GM19324 (cell line): ENCODE measurements around the gene ANKRD29.
"Not testable (repeated sequence)": the region's sequence is repeated elsewhere in the genome, so short reads cannot be mapped to it uniquely, and the experiment has no call there.

Source experiments
- ATAC-seq: cut with Tn5 transposase; IDR thresholded peaks from one replicate; pipeline ENCODE4 v1.9.1; 2021; ENCODE audit warnings: mild to moderate bottlenecking, moderate library complexity; ENCODE audit not compliant: unreplicated experiment, low FRiP score

ANKRD29 gene

GRCh38 chr18:23568281-23569138 lies 94.2 kb downstream of the ANKRD29 start:
- ATAC-seq, result no peak

DNA sequence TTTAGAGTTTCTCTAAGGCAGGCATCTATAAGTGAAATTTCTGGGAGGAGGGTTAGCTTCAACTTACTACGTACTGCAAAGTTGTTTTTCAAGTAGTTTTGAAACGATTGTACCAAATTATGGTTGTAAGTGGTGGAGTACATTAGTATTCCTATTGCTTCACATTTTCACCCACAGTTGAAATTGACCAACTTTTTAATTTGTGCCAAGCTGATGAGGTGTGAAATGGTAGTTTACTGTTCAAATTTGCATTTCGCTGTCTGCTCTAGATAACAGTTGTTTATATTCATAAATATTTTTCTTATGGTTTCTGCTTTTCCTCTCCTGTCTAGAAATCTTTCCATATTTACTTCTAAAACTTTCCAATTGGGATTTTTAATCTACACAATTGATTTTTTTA lies 95.0 kb downstream of the ANKRD29 start:
- ATAC-seq, result no peak

DNA sequence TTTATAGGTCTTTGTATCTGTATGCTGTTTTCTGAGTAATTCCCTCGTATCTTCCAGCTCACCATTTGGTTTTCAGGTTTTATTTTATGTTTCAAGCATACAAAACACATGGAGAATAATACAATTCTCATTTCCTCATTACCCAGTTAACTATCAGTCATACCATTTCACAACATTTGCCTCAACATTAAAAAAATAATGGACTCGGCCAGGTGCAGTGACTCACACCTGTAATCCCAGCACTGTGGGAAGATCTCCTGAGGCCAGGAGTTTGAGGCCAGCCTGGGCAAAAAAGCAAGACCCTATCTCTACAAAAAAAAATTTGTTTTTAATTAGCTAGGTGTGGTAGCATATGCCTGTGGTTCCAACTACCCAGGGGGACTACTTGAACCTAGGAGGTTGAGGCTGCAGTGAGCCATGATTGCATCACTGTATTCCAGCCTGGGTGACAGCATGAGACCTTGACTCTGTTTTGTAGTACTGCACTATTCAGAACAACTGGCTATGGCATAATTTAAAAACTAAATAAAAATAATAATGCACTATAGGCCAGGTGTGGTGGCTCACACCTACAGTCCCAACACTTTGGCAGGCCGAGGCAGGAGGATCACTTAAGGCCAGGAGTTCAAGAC lies 96.7 kb downstream of the ANKRD29 start:
- no peak for ATAC-seq

DNA sequence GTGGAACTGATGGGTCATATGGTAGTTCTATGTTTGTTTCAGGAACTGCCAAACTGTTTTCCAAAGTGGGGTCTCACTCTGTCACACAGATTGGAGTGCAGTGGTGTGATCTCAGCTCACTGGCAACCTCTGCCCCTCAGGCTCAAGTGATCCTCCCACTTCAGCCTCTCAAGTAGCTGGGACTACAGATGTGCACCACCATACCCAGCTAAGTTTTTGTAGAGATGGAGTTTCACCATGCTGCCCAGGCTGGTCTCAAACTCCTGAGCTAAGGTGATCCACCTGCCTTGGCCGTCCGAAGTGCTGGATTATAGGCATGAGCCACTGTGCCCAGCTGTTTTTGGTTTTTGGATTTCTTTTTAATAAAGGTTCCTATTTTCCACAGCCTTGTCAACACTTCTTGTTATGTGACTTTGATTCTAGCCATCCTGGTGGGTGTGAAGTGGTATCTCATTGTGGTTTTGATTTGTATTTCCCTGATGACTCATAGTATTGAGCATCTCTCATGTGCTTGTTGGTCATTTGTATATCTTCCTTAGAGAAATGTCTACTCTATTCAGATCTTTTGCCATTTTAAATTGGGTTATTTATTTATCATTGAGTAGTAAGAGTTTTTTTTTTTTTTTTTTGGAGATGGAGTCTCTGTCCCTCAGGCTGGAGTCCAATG lies 99.2 kb downstream of the ANKRD29 start:
- no peak for ATAC-seq

GRCh38 chr18:23560186-23560585 lies 102.5 kb downstream of the ANKRD29 start:
- no peak for ATAC-seq

DNA sequence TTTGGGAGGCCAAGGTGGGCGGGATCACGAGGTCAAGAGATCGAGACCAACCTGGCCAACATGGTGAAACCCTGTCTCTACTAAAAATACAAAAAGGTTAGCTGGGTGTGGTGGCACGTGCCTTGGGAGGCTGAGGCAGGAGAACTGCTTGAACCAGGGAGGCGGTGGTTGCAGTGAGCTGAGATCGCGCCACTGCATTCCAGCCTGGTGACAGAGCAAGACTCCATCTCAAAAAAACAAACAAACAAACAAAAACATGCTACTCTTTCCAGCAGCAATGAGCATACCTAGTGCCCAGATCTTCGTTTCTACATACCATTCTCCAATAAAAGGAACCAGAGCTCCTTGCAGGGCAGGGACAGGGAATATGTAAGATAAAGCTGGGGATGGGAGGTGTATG lies 105.2 kb downstream of the ANKRD29 start:
- ATAC-seq, result not testable (repeated sequence)

DNA sequence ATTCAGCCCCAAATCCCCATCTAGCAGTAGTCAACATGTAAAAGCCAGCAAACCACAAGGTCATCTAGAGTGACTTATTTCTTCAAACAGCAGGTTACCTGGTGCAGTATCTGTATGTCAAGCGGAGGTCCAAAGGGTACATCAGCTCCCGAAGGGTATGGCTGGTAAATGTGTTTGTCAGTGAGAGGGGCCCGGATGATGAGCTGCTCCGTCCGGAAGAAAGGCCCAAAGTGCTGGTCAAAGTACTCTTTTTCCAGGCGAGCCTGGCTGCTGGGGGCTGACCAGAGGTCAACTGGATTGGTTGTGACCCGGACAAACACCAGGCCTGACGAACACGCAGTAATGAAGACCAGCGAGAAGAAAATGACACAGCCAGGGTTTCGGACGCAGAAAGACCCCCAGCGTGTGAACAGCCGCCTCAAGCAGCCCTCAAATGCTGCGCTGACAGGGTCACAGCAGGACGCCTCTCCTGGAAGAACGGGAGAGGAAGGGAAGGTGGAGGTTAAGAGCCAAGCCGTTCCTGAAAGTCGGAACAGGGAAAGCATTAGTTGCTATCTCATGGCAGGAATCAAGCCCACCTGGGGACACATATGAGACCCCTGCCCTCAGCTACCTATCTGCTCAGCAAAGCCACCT lies 106.4 kb downstream of the ANKRD29 start:
- ATAC-seq, result no peak

GRCh38 chr18:23553887-23554286 lies 108.8 kb downstream of the ANKRD29 start:
- ATAC-seq, result no peak

GRCh38 chr18:23552505-23552904 lies 110.2 kb downstream of the ANKRD29 start:
- no peak for ATAC-seq

DNA sequence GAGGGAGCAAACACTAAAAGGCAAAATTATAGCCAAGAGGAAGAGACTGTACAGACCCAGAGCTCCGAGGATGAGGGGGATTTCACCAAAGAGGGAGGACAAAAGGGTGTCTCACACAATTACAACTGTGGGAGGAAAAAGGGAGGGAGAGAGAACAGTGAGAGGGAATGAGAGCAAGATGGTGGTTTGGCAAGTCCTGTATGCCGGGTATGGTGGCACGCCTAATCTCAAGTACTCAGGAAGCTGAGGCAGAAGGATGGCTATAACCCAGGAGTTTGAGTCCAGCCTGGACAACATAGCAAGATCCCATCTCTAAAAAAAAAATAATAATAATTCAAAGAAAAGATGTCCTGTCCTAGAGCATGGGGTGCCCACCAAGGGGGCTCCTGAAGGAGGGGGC lies 110.7 kb downstream of the ANKRD29 start:
- no peak for ATAC-seq

GRCh38 chr18:23550898-23551297 lies 111.8 kb downstream of the ANKRD29 start:
- ATAC-seq, result no peak
